Measurements from ENCODE around the gene PIGP. TPM values are rescaled to one million over a fixed set of nuclear protein-coding genes. Genes with fewer than 3 reads are reported as not detected.

PIGP gene
- total and polyA plus RNA-seq, 10 of the 15 experiments (the other 5 are each of a cell fraction or from before 2014, with no cell fraction given), result 17.0 to 65.0 (median 29.5) TPM

DNA sequence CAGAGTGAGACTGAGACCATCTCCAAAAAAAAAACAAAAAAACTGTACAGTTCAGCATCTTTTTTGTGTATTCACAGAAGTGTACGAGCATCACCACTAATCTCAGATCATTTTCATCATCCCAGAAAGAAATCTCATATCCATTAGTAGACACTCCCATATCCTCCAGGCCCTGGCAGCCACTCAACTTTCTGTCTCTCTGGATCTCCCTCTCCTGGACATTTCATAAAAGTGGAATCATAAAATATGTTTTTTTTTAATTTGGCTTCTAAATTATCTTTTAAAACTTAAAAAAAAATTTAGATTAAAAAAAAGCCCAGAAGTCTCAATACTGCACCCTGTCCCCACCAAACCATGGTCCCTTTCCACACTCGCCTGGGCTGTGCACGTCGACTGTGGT lies 44.3 kb downstream of the PIGP start:
- FAIRE-seq (no peak), ATAC-seq (no peak), DNase-seq (ENCODE audit: low read depth, low spot score) (no peak)
- in situ Hi-C loops (cut with MboI) (no loop called here), intact Hi-C loops (cut with micrococcal nuclease; ENCODE audit: unreplicated experiment) (no loop called here)
- Histone ChIP-seq H4K20me1 (ENCODE audit: control insufficient read depth, insufficient read depth) (no peaks in the 10 kb centered on the region), H3K79me2 (ENCODE audit: control insufficient read depth, insufficient read depth, low read length) (no peaks in the 10 kb centered on the region), H3K27me3 (replicated peaks in 1 of 2; ENCODE audit: control insufficient read depth in 2 of 2, insufficient read depth in 2 of 2, low read length in 1 of 2) (no peaks in the 10 kb centered on the region; a peak in 1 of 4 replicates), H3K4me2 (ENCODE audit: control insufficient read depth, insufficient read depth) (no peak overlapping the region), H3K27ac (ENCODE audit: control insufficient read depth, insufficient read depth) (no peak overlapping the region), H3K9me3 (replicated peaks; ENCODE audit: control insufficient read depth, insufficient read depth, low read length) (no peaks in the 10 kb centered on the region), H3K4me1 (ENCODE audit: control insufficient read depth, insufficient read depth, low read length) (no peaks in the 10 kb centered on the region), H3K9ac (ENCODE audit: control insufficient read depth, insufficient read depth, low read length) (no peak overlapping the region), H3K4me3 (no peak overlapping the region), H2AFZ (ENCODE audit: control insufficient read depth, low read depth, low read length) (no peak overlapping the region), H3K36me3 (ENCODE audit: control insufficient read depth in 2 of 2, insufficient read depth in 2 of 2, low read length in 1 of 2) (no peaks in the 10 kb centered on the region)
- no peak for TF ChIP-seq TCF7 (IDR thresholded peaks at IDR 0.05; ENCODE audit: borderline replicate concordance)
- TF ChIP-seq TCF3 (IDR thresholded peaks at IDR 0.05; ENCODE audit: borderline replicate concordance, insufficient read depth, low read depth, low read length), result no peak
- TF ChIP-seq RB1 (IDR thresholded peaks at IDR 0.05; ENCODE audit: borderline replicate concordance), result no peak
- TF ChIP-seq, protein P1, sequence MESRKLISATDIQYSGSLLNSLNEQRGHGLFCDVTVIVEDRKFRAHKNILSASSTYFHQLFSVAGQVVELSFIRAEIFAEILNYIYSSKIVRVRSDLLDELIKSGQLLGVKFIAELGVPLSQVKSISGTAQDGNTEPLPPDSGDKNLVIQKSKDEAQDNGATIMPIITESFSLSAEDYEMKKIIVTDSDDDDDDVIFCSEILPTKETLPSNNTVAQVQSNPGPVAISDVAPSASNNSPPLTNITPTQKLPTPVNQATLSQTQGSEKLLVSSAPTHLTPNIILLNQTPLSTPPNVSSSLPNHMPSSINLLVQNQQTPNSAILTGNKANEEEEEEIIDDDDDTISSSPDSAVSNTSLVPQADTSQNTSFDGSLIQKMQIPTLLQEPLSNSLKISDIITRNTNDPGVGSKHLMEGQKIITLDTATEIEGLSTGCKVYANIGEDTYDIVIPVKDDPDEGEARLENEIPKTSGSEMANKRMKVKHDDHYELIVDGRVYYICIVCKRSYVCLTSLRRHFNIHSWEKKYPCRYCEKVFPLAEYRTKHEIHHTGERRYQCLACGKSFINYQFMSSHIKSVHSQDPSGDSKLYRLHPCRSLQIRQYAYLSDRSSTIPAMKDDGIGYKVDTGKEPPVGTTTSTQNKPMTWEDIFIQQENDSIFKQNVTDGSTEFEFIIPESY (IDR thresholded peaks at IDR 0.05), result no peak
- no peak for TF ChIP-seq SP1 (IDR thresholded peaks at IDR 0.05; ENCODE audit: low read depth, low read length)
- no peak for TF ChIP-seq FOXK2 (IDR thresholded peaks at IDR 0.05)
- TF ChIP-seq RFX5 (IDR thresholded peaks at IDR 0.05; ENCODE audit: low read depth, low read length), result no peak
- TF ChIP-seq ZSCAN29 (IDR thresholded peaks at IDR 0.05), result no peak
- TF ChIP-seq HCFC1 (IDR thresholded peaks at IDR 0.05; ENCODE audit: low read length), result no peak
- no peak for TF ChIP-seq ASH2L (IDR thresholded peaks at IDR 0.05; ENCODE audit: borderline replicate concordance, low read depth)
- 43% methylated on average over 4 of the region's 4 CpGs for WGBS (ENCODE audit: insufficient coverage, insufficient replicate concordance, low lambda C conversion rate, missing lambda C conversion rate)
- RAD21 ChIA-PET (ENCODE audit: unreplicated experiment), result no interaction called here
- SMC1A ChIA-PET (ENCODE audit: uncharacterized antibody, unreplicated experiment), result interaction anchor here (0.6 kb wide), 1 partner anchor 50 kb away, joined by 3 read pairs; no protein-coding TSS in a partner anchor
- BruUV-seq (replicated peaks), result no TSS peak
- POLR2A ChIA-PET, result no interaction called here
- CTCF ChIA-PET, result interaction anchor here (1.1 kb wide), 1 partner anchor 52 kb away, joined by 3 read pairs; no protein-coding TSS in a partner anchor
